HG03139 (cell line): ENCODE measurements around the gene CRHR1.

Source experiments
- ATAC-seq: cut with Tn5 transposase; IDR thresholded peaks from one replicate; pipeline ENCODE4 v1.9.1; 2021; ENCODE audit not compliant: unreplicated experiment

Gene CRHR1

DNA sequence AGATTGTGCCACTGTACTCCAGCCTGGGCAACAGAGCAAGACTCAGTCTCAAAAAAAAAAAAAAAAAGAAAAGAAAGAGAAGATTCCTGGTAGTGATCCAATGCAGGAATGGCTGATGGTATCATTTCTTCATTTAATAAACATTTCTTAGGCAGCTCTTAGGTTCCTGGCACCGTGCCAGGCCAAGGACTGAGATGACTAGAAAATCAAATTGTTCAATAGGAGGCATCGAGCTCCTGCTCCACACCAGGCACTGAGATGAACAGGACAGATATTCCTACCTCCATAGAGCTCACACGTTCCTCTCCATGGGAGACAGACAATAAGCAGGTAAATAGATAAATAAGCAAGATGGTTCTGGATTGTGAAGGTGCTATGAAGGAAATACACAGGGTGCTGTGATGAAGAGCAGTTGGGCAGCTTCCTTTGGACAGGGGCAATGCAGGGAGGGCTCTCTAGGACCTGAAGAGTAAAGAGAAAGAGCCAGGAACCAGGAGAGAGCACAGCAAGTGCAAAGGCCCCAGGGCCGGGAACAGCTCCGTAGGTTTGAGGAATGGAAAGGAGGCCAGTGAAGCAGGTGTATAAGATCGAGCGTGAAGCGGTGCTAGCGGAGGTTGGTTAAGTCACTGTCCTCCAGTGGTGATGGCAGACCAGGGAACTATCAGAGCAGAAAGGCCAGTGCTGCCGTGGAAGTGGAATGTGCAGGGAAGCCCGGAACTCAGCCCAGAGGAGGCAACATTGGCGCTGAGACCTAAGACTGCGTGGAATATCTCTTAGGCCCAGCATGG is 26.5 kb upstream of the CRHR1 start:
- ATAC-seq = no peak

DNA sequence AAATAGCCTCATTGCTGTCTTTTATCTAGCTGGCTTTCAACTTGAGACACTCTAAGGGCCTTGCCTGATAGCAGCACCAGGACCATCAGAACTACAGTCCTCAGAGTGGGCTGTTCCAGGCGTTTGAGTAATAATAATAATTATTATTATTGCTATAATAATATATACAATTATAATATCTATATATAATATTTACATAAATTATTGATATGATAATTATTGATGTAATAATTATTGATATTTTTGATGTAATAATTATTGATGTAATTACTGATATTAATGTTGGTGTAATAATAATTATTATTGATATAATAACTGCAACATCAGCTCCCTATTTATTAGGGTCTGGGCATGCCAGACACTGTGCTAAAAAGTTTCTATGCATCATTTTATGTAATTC is 25.6 kb upstream of the CRHR1 start:
- no peak for ATAC-seq

DNA sequence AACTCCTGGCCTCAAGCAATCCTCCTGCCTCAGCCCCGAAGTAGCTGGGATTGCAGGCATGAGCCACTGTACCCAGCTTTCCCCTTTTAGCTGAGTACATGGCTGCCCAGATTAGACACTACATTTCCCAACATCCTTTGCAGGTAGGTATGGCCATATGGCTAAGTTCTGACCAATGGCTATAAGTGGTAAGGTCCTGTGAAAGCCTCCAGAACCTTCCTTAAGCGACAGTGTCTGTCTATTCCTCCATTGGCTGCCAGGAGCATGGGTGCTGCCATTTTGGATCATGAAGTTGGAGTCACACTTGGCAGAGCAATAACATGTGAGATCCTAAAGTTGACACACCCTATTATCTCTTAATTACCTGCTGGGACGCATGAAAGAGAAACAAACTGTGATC is 24.4 kb upstream of the CRHR1 start:
- ATAC-seq = no peak

DNA sequence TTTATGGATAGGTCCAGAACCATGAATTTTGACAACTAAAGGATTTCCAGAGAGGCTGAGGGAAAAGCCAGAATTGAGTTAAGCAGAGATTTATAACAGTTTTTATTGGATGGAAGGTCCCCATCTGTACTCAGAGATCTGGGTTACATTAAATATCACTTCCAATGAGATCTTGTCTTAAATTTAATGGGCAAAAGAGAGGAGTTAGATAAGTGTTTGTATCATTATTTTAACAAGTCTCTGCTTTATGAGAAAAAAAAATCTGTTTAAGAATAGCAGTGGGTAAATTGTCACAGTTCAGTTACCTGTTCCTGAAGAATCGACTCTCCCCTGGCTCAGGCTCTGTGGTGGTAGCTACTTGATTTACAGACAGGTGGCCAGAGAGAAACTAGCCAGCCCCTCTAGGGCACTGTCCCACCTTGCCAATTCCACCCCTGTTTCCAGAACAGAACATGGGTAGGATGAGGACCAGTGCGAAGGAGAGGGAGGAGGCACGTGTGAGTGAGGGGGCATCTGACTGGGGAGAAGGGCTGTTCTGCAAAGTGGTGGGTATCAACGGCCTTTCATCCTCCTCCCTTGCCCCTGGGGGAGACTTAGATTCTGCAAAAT is 22.1 kb upstream of the CRHR1 start:
- no peak for ATAC-seq

DNA sequence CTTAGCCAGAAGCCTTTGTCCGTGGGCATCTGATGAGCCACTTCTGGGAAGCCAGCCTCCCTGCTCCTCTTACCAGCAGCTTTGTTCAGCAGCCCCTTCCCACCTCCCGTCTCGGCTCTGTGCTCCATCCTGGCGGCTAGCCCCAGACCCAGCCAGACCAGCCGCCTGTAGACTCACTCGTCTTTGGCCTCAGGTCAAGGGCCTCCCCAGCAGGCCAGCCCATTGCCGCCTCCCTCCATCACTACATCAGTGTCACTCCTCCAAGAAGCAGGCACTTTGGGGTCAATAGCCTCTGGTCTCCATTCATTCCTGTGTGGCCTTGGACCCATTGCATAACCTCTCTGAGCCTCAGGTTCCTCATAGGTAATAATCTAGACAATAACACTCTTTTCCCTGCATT is 20.9 kb upstream of the CRHR1 start:
- no peak for ATAC-seq

DNA sequence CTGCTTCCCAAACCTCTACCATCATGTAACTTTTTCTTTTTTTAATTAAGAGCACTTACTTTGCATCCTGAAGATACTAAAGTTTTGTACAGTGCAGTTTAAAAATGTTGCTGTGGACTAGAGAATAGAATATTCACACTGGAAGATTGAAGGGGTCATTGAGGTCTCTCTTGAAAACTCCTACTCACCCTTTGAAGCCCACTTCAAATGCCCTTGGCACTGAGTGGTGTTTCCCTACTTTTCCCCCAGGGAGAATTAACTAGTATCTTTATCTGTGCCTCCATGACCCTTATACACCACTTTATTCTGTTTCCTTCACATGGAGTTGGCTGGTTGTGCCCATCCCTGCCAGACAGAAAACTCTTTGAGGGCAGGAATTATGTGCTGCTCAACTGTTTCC is 19.6 kb upstream of the CRHR1 start:
- no peak for ATAC-seq

DNA sequence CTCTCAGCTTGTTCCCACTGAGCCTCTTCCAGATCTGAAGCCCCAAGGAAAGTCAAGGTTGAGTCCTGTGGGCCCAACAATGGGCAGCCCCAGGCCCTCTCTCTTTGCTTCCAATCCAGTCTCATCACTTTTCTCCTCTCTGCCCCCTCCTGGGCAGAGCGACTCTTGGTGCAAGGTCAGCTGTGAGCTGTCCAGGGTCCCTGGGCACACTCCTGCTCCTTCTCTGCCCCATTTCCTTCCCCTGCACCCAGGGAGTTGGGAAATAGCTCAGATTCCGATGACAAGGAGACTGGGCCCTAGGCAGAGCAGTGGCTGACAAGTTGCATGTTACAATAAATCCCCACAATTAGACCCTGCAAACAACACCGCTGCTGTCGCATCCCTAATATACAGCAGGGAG is 16.1 kb upstream of the CRHR1 start:
- ATAC-seq = no peak

DNA sequence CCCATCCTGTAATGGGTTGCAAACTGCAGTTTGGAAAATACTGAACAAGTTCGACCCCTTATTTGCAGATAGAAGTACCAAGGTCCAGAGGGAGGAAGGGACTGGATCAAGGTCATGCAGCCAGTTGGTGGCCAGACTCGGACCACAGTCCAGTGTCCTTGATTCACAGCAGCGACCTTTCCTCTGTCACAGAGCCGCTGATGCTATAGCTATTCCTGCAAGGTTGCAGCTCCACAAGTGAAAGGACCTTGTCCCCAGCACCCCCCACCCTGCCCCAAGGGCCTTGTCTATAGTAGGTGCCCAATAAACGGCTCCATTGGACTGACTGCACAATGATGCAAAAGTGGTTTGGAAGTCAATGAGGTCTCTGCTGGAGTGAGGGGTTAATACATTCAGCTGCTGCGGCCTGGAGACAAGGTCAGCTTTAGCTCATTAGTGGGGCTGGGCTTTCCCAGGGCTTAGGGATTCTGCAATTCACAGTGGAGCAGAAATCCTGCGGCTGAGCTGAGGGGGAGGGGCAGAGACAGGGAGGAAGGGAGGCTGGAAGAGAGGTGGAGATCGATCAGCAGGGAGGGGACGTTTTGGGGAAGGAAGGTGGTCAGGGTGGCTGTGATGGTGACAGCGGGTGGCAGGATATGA is 13.4 kb upstream of the CRHR1 start:
- no peak for ATAC-seq

DNA sequence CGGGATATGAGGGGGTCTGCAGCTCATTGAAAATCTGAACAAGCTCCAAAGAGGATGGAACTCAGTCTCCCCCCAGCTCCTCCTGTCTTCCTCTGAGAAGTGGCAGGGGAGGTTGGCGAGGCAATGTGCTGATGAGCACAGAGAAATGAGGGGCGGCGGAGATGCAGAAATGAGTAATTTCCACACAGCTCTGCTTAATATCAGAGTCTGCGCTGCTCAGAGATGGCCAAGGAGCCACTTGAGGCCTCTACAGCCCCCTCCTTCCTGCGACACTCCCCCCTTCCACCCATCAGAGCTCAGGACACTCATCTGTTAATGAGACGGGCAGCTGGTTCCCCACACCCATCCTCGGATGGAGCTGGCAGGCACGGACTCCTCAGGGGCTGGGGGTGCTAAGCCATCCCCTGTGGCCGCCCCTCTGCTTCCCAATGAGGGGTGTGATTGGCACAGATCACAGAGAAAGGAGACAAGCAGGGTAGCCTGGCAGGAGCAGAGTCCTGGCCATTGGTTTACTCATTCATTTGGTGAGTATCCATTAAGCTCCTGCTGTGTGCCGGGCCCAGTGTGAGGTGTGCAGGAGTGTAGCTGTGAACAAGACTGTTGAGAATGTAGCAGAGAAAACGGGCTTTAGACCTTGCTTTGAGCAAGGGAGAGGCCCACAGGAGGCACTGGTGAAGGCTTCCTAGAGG is 12.7 kb upstream of the CRHR1 start:
- ATAC-seq = no peak

DNA sequence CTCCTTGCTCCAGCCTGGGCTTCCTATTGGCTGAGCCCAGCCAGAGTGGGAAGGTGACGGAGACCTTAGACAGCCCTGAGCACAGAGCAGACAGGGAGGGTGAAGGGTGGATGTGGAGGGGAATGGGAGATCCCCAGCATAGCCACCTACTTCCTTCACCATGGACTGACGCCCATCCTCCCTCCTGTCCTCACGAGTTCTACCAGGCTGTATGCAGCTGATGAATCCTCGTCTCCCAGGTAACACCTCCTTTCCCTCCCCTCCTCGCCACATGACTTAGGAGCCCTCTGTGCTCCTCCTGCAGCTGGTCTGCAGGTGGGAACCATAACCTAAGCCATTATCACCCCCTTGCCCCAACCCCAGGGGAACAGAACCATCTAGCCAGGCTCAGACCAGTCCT is 9.0 kb upstream of the CRHR1 start:
- ATAC-seq = no peak

DNA sequence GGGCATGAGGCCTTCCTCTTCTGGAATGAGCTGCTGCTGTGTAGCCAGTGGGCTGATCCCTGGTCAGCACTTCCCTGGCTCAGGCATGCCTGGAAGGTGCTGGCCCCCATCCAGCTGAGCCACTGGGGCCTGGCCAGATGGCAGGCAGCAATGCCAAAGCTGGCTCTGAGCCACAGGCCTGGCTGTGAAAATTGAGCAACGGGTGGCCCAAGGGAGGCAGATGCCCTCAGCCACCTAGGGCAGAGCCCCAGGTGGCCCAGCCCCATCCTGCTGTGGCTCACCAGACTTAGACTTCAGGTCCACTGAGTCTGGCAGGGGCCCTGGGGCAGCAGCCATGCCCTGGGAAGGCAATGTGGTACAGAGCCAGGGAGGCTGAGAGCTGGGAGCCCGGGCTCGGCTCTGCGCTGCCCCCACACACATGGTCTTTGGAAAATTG is 8.5 kb upstream of the CRHR1 start:
- ATAC-seq = no peak

DNA sequence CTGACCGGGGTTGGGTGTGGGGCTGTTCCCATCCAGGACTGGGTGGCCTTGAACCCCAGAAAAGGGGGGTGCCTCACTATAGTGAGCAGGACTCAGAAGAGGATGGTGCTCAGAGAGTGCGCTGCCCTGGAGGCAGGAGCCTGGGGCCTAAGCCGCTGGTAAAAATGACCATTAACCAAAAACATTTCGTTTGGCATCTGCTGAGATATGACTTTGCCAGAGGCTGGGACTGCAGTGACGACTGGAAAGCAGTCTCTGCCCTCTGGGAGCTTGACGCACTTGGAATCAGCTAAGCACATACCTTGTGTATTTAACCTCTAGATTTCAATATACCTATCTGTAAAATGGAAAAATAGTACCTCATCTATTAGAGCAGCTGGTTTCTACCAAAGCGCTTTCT is 7.2 kb upstream of the CRHR1 start:
- ATAC-seq = no peak

DNA sequence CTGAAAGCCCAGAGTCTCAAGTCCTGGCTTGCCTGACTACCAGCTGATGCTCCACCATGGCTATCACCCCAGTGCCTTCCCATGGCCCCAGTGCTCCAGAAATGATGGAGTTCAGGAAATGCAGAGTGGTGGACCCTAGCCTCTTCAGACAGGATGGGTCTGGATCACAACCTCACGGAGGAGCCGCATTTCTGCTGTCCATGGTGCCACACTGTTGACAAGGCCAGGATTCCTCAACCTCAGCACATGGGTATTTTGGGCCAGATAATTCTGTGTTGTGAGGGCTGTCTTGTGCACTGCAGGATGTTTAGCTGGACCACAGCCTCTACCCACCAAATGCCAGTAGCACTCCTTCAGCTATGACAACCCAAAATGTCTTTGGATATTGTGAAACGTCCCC is 6.7 kb upstream of the CRHR1 start:
- ATAC-seq = no peak

DNA sequence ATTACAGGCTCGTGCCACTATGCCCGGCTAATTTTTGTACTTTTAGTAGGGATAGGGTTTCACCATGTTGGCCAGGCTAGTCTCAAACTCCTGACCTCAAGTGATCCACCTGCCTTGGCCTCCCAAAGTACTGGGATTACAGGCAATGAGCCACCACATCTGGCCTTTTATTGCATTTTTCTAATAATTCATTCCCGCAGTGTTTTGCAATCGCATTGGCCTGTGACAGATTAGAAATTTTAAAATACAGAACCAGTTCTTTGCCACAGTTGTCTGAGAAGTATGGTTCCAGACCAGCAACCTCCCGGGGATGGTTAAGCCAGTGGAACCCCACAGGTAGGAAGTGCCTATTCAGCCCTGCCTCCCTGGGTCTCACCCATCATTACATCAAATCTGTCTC is 3.2 kb upstream of the CRHR1 start:
- ATAC-seq = no peak

DNA sequence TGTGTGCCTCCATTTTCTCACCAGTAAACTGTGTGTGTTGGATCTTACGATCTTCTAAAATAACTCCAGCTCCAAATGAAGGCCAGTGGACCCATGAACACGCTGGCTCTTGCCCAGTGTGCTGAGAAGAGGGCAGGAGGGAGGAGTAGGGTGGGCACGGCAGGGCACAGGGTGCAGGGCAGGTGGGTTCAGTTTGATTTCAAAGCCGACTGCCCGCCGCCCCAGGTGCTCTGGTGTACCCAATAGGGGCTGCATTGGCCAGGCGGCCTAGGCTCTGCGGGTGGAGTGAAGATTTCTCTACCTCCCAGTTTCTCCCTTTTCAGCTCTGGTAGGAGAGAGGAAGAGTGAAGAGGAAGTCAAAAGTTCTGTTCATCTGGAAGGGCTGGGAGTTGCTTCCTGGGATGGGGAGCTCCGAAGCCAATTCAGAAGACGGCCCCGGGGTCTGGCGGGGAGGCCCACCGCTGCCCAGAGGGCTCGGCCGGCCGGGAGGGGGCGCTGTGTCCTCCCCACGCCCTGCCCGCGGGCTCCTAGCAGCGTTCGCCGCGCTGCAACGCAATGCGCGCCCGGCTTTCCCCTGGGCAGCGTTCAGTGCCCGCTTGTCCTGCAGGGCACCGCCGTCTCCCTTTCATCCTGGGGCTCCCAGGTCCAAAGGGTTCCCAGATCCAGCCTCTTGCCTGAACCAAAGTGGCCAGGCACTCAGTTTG is 1.1 kb upstream of the CRHR1 start:
- ATAC-seq = no peak

DNA sequence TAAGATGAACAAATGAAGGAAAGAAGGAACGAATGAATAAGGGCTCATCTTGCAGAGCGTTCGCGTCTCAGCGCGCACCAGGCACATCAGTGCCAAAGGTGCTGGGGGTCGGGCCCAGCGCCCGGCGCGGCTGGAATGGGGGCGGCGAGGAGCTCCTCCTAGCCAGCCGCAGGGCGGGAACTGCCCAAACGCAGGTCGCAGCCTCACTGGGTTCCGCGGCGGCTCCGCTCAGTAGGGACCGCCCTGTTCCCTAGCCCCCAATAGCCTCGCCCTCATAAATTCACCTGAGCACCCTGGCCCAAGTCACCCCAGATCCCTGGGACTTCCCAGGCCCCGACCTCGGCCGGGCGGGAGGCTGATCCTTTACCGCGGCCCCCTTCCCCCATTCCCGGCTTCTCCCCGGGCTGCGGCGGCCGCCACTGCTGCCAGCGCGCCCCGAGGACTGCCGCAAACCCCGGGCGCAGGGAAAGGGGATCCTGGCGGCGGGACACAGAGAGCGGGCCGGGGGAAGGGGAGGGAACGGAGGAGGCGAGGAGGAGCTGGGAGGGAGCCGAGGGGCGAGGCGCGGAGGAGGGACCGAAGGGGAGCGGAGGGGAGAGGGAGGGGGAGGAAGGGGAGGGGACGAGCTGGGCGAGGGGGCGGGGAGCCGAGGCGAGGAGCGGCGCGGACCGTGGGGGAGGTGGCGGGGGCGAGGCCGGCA is 377 bp upstream of the CRHR1 start:
- ATAC-seq = no peak

DNA sequence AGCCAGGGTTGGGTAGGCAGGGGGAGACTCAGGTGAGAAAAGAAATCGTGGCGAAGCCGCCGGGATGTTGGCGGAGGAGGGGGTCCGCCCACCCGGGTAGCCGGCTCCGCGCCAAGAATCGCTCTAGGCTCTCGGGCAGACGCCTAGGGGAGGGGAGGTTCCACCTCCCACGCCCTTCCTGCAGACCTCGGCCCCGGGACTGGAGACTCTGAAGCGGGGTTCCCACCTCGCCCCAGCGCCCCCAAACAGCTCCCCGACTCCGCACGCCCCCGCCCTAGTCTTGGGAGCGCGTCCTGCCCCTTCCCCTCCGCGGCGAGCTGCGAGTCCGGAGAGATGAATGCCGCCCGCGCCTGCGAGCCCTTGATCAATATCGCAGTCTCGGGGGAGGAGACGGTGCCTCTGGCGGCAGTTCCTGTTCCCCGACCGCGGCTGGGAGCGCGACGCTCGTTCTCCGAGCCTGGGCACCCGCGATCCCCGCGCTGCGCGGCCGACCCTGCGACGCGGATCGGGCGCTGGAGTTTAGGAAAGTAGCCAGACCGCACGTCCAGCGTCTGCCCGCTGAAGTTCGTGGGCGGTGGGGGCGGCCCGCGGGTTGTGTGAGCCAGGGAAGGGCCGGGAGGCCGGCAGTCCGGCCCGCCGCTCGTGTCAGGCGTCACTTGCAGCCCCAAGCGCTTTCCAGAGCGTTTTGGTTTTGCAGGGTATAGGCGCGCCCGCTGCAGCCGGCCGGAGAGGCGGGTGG is 790 bp downstream of the CRHR1 start:
- ATAC-seq = no peak

DNA sequence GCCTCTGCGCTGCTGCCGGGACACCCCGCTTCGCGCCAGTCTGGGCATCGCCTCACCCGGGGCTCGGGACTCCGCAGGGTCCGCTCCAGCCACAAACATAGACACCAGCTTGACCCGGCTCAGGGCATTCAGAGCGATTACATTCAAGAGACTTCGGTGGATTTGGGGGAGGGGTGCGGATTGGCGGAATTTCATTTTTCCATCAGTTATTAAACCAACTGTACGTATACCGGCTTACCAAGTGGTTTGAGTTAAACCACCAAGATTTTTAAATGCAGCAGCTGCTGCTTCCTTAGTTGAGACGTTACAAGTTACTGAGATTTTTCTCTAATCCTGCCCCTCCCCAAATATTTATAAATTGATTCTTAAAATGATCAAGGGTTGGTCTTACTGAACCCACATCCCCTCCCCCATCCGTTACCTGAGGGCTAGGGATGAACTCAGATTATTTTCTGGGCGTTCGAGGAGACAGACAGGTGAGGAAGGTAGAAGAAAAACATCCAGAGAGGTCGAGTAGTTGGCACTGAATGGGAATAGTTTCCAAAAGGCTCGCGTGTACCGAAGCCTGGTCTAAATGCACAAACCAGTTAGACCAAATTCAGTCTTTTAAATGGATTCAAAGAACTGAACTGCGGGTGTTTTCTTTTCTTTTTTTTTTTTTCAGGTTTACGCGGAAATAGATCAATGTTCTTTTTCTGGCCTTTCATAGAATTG is 1.5 kb downstream of the CRHR1 start:
- ATAC-seq = no peak

DNA sequence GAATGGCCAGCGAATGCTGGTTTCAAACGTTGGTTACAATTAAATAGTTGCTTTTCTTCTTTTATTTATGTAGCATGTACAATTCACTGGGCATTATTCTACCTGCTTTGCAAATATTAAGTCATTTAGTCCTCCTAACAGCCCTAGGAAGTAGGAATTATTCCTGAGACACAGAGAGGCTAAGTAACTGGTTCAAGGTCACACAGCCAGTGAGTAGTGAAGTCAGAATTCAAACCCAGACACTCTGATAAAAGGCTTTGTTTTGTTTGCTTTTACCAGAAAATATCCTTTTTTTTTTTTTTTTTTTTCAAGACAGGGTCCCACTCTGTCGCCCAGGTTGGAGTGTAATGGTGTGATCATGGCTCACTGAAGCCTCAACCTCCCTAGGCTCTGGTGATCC is 2.2 kb downstream of the CRHR1 start:
- ATAC-seq = no peak
